WERI-Rb-1 (cell line): Measurements from ENCODE around the gene GSE1.

Experiments used
- DNase-seq: peaks from one replicate; pipeline ENCODE4 v3.0.0-alpha.2; 2020
- H3K27ac ChIP-seq: fragments of 250-450 bp; sonication (Bioruptor Pico); 2 replicates; pipeline ENCODE4 v1.5.1; 2020; ENCODE audit warnings: mild to moderate bottlenecking, moderate library complexity
- H3K27me3 ChIP-seq: fragments of 250-450 bp; sonication (Bioruptor Pico); 2 replicates; pipeline ENCODE4 v1.5.1; 2021; ENCODE audit warnings: mild to moderate bottlenecking, low read depth, moderate library complexity; ENCODE audit not compliant: insufficient read depth, severe bottlenecking
- H3K36me3 ChIP-seq: fragments of 250-450 bp; sonication (Bioruptor Pico); 2 replicates; pipeline ENCODE4 v1.5.1; 2020; ENCODE audit warnings: mild to moderate bottlenecking, moderate library complexity
- H3K4me3 ChIP-seq: 2 replicates; pipeline ENCODE4 v1.5.1; 2011; ENCODE audit warnings: low read depth, mild to moderate bottlenecking, control low read depth, low read length
- H3K9me3 ChIP-seq: fragments of 250-450 bp; sonication (Bioruptor Pico); 2 replicates; pipeline ENCODE4 v1.5.1; 2021; ENCODE audit warnings: mild to moderate bottlenecking, moderate library complexity; ENCODE audit not compliant: severe bottlenecking
- CTCF ChIP-seq: IDR thresholded peaks from 2 replicates; pipeline ENCODE4 v1.5.1; 2011; ENCODE audit warnings: low read depth, mild to moderate bottlenecking, control low read depth, inconsistent platforms, low read length

GSE1 gene

GRCh38 chr16:85577899-85578598 lies 35.1 kb upstream of the GSE1 start:
- DNase-seq = no peak
- no peak for TF ChIP-seq CTCF

GRCh38 chr16:85578599-85578948 lies 34.5 kb upstream of the GSE1 start:
- no peak for TF ChIP-seq CTCF
- no peak for DNase-seq

More at GRCh38 chr16:85577899-85578598, 35.1 kb upstream of the GSE1 start:
- H3K27me3 ChIP-seq = no peaks in the 10 kb centered on the region
- H3K9me3 ChIP-seq = no peaks in the 10 kb centered on the region
- H3K27ac ChIP-seq = no peak overlapping the region
- H3K4me3 ChIP-seq = no peak overlapping the region
- H3K36me3 ChIP-seq = no peaks in the 10 kb centered on the region

GRCh38 chr16:85579191-85579590 lies 33.9 kb upstream of the GSE1 start:
- H3K36me3 ChIP-seq = no peaks in the 10 kb centered on the region
- no peak for DNase-seq
- H3K27me3 ChIP-seq = no peaks in the 10 kb centered on the region
- no peak overlapping the region for H3K4me3 ChIP-seq
- no peak for TF ChIP-seq CTCF
- H3K9me3 ChIP-seq = no peaks in the 10 kb centered on the region
- H3K27ac ChIP-seq = peak overlapping the region; percentile 50

More at GRCh38 chr16:85578599-85578948, 34.5 kb upstream of the GSE1 start:
- Histone ChIP-seq H3K27ac (no peak overlapping the region), H3K9me3 (no peaks in the 10 kb centered on the region), H3K36me3 (no peaks in the 10 kb centered on the region), H3K4me3 (no peak overlapping the region), H3K27me3 (no peaks in the 10 kb centered on the region)

- Histone ChIP-seq H3K4me3 (no peak overlapping the region), H3K27ac (peak overlapping the region; percentile 50; the same call in 1 of the 2 replicates), H3K27me3 (no peaks in the 10 kb centered on the region), H3K9me3 (no peaks in the 10 kb centered on the region), H3K36me3 (no peaks in the 10 kb centered on the region)
- no peak for TF ChIP-seq CTCF
- DNase-seq = no peak
These were observed 33.1 kb upstream of the GSE1 start for GRCh38 chr16:85579923-85580580.

GRCh38 chr16:85580684-85581083 lies 32.4 kb upstream of the GSE1 start:
- Histone ChIP-seq H3K36me3 (peaks cover 1% of the 10 kb centered on the region; the same call in 1 of the 2 replicates), H3K4me3 (no peak overlapping the region), H3K27me3 (no peaks in the 10 kb centered on the region), H3K9me3 (no peaks in the 10 kb centered on the region), H3K27ac (no peak overlapping the region)
- TF ChIP-seq CTCF = no peak
- no peak for DNase-seq
